Measurements from ENCODE around the gene MBNL1.
A peak's percentile ranks its signal among the peaks of the same experiment; 100 is the strongest.
"Not testable (repeated sequence)": the region's sequence is repeated elsewhere in the genome, so short reads cannot be mapped to it uniquely, and the experiment has no call there.

Gene MBNL1

DNA sequence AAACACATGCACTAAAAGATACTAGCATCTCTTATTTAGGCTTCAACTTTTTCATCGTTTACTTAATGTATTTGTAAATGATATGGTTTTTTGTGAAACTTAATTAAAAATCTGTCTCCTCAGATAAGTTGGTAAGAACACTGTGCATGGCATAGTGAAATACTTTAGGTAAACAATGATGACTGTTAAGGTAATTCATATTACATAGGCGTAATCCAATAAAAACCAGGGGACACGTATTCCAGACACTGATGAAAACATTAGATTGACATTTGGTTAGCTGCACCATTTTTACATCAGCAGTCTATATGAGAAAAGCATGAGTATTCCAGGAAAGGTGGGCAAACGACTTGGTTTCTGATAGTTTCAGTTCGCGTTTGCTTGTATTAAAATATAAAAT, 170.0 kb downstream of the MBNL1 start:
- H3K27ac ChIP-seq (ENCODE audit: low read depth, low read length), result no peak overlapping the region
- H3K4me1 ChIP-seq (ENCODE audit: control insufficient read depth in 5 of 5, insufficient read depth in 5 of 5, low read length in 5 of 5), result peaks cover 2 to 31% (median 27%) of the 10 kb centered on the region in 5 donors
- peaks cover 5 to 10% (median 6%) of the 10 kb centered on the region in 5 donors for H3K36me3 ChIP-seq (ENCODE audit: control insufficient read depth in 5 of 5, insufficient read depth in 5 of 5, low read length in 5 of 5)
- peaks cover 0 to 7% (median 0%) of the 10 kb centered on the region in 5 donors for H3K9me3 ChIP-seq (ENCODE audit: control insufficient read depth in 5 of 5, low read length in 5 of 5)
- H3K9ac ChIP-seq (ENCODE audit: low read length in 5 of 5), result no peak overlapping the region
- H3K4me3 ChIP-seq (ENCODE audit: low read depth in 1 of 5, low read length in 5 of 5), result no peak overlapping the region
- H3K27me3 ChIP-seq (ENCODE audit: control insufficient read depth in 5 of 5, insufficient read depth in 4 of 5, low read length in 5 of 5), result no peaks in the 10 kb centered on the region

DNA sequence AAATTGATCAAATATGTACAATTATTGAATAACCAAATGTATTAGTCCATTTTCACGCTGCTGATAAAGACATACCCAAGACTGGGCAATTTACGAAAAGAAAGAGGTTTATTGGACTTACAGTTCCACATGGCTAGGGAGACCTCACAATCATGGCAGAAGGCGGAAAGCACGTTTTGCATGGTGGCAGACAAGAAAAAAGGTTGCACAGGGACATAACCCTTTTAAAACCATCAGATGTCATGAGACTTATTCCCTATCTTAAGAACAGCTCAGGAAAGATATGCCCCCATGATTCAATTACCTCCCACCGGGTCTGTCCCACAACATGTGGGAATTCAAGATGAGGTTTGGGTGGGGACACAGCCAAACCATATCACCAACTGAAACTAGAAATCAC, 171.5 kb downstream of the MBNL1 start:
- not testable (repeated sequence) for H3K27ac ChIP-seq (ENCODE audit: low read depth, low read length)
- H3K4me1 ChIP-seq (ENCODE audit: control insufficient read depth in 5 of 5, insufficient read depth in 5 of 5, low read length in 5 of 5), result peaks cover 2 to 39% (median 32%) of the 10 kb centered on the region in 5 donors

DNA sequence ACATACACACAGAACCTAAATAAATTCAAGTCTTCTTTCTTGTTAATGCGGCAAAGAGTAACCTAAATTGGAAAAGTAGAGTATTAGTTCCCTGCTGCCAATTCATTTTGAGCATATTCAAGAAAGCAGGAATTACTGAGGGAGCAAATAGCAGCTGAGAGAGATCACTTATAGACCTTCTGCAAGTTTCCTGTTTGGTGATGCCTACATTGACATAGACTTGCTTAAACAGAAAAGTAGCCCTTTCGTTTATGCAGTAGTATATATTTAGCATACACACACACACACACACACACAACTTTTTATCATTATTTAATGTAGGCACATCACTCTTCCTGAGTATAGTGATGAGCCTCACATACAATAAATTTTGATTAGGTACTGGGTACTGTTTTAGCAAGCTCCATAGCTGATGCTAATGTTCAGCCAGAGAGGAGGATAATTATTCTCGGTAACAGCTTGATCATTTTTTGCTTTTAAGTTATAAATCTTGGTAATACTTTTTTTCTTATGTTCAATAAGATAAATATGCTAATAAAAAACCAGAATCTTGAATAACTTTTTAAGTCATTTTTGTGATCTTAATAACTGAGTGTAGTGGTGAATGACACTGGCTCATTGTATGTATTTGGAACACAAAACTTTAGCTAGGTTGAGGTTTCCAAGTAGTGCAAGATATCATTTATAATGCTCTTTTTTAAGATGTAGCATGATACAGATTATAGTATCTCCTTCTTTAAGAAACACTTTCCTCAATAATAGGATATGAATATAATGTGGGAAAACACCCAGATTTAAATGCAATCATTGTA, 174.7 kb downstream of the MBNL1 start:
- Histone ChIP-seq H3K4me3 (ENCODE audit: low read depth in 1 of 5, low read length in 5 of 5) (no peak overlapping the region), H3K27ac (ENCODE audit: low read depth, low read length) (no peak overlapping the region)

More for the DNA sequence above, 171.5 kb downstream of the MBNL1 start:
- not testable (repeated sequence) for H3K4me3 ChIP-seq (ENCODE audit: low read depth in 1 of 5, low read length in 5 of 5); H3K9ac ChIP-seq (ENCODE audit: low read length in 5 of 5); H3K9me3 ChIP-seq (ENCODE audit: control insufficient read depth in 5 of 5, low read length in 5 of 5); H3K36me3 ChIP-seq (ENCODE audit: control insufficient read depth in 5 of 5, insufficient read depth in 5 of 5, low read length in 5 of 5); H3K27me3 ChIP-seq (ENCODE audit: control insufficient read depth in 5 of 5, insufficient read depth in 4 of 5, low read length in 5 of 5)

DNA sequence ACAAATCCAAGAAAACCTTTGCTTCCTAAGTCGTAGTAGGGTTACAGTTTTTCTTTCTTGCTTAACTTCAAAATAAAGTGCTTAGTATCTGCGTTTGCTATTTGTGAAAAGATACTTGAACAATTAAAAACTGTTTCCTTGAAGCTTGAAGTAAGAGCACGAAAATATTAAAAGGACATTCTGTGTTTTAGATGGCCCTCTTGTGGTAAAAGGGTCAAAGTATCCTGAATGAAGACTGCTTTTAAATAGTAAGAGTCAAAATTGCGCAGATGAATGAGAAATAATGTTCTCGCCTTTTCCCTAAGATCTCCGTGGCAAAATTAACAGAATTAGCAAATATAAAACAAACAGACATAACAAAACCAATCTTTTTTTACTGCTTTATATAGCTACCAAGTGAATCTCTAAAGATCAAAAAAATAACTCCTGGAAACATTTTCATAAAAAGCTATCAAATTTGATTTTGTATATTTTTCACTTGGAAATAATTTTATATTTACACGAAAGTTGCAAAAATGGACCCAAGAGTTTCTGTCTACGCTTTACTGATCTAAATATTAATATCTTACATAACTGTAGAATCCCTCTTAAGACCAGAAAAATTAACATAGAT, 175.4 kb downstream of the MBNL1 start:
- Histone ChIP-seq H3K27ac (ENCODE audit: low read depth, low read length) (peak overlapping the region; percentile 20), H3K27me3 (ENCODE audit: control insufficient read depth in 5 of 5, insufficient read depth in 4 of 5, low read length in 5 of 5) (no peaks in the 10 kb centered on the region), H3K4me1 (ENCODE audit: control insufficient read depth in 5 of 5, insufficient read depth in 5 of 5, low read length in 5 of 5) (peaks cover 2 to 44% (median 22%) of the 10 kb centered on the region in 5 donors), H3K9me3 (ENCODE audit: control insufficient read depth in 5 of 5, low read length in 5 of 5) (no peaks in the 10 kb centered on the region), H3K36me3 (ENCODE audit: control insufficient read depth in 5 of 5, insufficient read depth in 5 of 5, low read length in 5 of 5) (peaks cover 4 to 19% (median 11%) of the 10 kb centered on the region in 5 donors), H3K4me3 (ENCODE audit: low read depth in 1 of 5, low read length in 5 of 5) (no peak overlapping the region), H3K9ac (ENCODE audit: low read length in 5 of 5) (peak overlapping the region in 1 of 5 donors; percentile 32)

More for the DNA sequence above, 174.7 kb downstream of the MBNL1 start:
- Histone ChIP-seq H3K9me3 (ENCODE audit: control insufficient read depth in 5 of 5, low read length in 5 of 5) (no peaks in the 10 kb centered on the region), H3K9ac (ENCODE audit: low read length in 5 of 5) (peak overlapping the region in 2 of 5 donors; percentile 1 to 31), H3K4me1 (ENCODE audit: control insufficient read depth in 5 of 5, insufficient read depth in 5 of 5, low read length in 5 of 5) (peaks cover 2 to 37% (median 20%) of the 10 kb centered on the region in 5 donors), H3K36me3 (ENCODE audit: control insufficient read depth in 5 of 5, insufficient read depth in 5 of 5, low read length in 5 of 5) (peaks cover 4 to 19% (median 11%) of the 10 kb centered on the region in 5 donors), H3K27me3 (ENCODE audit: control insufficient read depth in 5 of 5, insufficient read depth in 4 of 5, low read length in 5 of 5) (no peaks in the 10 kb centered on the region)

DNA sequence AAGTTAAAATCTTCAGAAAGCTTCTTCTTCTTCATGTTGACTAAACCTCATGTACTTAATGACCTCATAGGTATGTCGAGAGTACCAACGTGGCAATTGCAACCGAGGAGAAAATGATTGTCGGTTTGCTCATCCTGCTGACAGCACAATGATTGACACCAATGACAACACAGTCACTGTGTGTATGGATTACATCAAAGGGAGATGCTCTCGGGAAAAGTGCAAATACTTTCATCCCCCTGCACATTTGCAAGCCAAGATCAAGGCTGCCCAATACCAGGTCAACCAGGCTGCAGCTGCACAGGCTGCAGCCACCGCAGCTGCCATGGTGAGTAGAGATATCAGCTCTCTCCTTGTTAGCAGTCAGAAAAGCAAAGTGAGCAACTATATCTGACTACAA, 176.5 kb downstream of the MBNL1 start:
- Histone ChIP-seq H3K27ac (ENCODE audit: low read depth, low read length) (peak overlapping the region; percentile 13), H3K4me3 (ENCODE audit: low read depth in 1 of 5, low read length in 5 of 5) (no peak overlapping the region), H3K27me3 (ENCODE audit: control insufficient read depth in 5 of 5, insufficient read depth in 4 of 5, low read length in 5 of 5) (no peaks in the 10 kb centered on the region), H3K9ac (ENCODE audit: low read length in 5 of 5) (peak overlapping the region in 1 of 5 donors; percentile 8), H3K9me3 (ENCODE audit: control insufficient read depth in 5 of 5, low read length in 5 of 5) (no peaks in the 10 kb centered on the region), H3K4me1 (ENCODE audit: control insufficient read depth in 5 of 5, insufficient read depth in 5 of 5, low read length in 5 of 5) (peaks cover 2 to 46% (median 22%) of the 10 kb centered on the region in 5 donors), H3K36me3 (ENCODE audit: control insufficient read depth in 5 of 5, insufficient read depth in 5 of 5, low read length in 5 of 5) (peaks cover 4 to 23% (median 12%) of the 10 kb centered on the region in 5 donors)

DNA sequence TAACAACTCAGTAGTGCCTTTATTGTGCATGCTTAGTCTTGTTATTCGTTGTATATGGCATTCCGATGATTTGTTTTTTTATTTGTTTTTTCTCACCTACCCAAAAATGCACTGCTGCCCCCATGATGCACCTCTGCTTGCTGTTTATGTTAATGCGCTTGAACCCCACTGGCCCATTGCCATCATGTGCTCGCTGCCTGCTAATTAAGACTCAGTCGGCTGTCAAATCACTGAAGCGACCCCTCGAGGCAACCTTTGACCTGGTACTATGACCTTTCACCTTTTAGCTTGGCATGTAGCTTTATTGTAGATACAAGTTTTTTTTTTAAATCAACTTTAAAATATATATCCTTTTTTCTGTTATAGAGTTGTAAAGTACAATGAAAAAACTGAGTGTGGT, 177.8 kb downstream of the MBNL1 start:
- peak overlapping the region in 1 of 5 donors; percentile 62 for H3K9ac ChIP-seq (ENCODE audit: low read length in 5 of 5)
- peaks cover 2 to 46% (median 22%) of the 10 kb centered on the region in 5 donors for H3K4me1 ChIP-seq (ENCODE audit: control insufficient read depth in 5 of 5, insufficient read depth in 5 of 5, low read length in 5 of 5)
- H3K27ac ChIP-seq (ENCODE audit: low read depth, low read length), result peak overlapping the region; percentile 13

DNA sequence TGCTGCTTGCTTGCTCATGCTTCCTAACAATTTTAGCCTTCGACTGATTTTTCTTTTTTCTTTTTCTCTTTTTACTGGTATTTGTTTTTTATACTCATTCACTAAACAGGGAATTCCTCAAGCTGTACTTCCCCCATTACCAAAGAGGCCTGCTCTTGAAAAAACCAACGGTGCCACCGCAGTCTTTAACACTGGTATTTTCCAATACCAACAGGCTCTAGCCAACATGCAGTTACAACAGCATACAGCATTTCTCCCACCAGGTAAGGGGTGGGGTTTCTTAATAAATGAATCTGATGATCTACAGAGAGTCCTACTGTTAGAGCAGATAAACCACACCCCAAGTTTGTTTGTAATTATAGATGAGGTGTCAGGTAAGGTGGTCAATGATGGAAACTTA, 178.8 kb downstream of the MBNL1 start:
- Histone ChIP-seq H3K4me1 (ENCODE audit: control insufficient read depth in 5 of 5, insufficient read depth in 5 of 5, low read length in 5 of 5) (peaks cover 2 to 45% (median 22%) of the 10 kb centered on the region in 5 donors), H3K27ac (ENCODE audit: low read depth, low read length) (peak overlapping the region; percentile 33)

More for the DNA sequence above, 177.8 kb downstream of the MBNL1 start:
- Histone ChIP-seq H3K4me3 (ENCODE audit: low read depth in 1 of 5, low read length in 5 of 5) (no peak overlapping the region), H3K9me3 (ENCODE audit: control insufficient read depth in 5 of 5, low read length in 5 of 5) (no peaks in the 10 kb centered on the region), H3K36me3 (ENCODE audit: control insufficient read depth in 5 of 5, insufficient read depth in 5 of 5, low read length in 5 of 5) (peaks cover 4 to 27% (median 16%) of the 10 kb centered on the region in 5 donors), H3K27me3 (ENCODE audit: control insufficient read depth in 5 of 5, insufficient read depth in 4 of 5, low read length in 5 of 5) (no peaks in the 10 kb centered on the region)

DNA sequence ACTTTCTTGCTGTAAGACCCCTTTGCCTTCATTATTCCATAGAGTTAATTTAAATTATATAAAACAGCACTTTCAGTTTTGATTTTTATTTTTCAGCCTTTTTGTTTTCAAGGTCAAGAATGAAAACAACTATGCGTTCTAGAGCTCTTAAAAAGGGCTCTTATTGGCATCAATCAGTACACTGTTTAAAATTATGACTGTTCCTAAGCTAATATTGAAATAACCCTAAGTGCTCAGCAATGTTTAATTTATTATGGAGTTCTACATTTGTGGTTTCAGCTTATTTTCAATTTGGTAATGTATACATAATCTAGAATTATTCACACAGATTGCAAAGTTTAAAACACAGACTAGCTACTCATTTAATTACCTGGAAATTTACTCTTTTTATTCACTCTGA, 179.4 kb downstream of the MBNL1 start:
- H3K27me3 ChIP-seq (ENCODE audit: control insufficient read depth in 5 of 5, insufficient read depth in 4 of 5, low read length in 5 of 5), result no peaks in the 10 kb centered on the region
- peaks cover 9 to 34% (median 23%) of the 10 kb centered on the region in 5 donors for H3K36me3 ChIP-seq (ENCODE audit: control insufficient read depth in 5 of 5, insufficient read depth in 5 of 5, low read length in 5 of 5)
- H3K4me3 ChIP-seq (ENCODE audit: low read depth in 1 of 5, low read length in 5 of 5), result no peak overlapping the region
- H3K9ac ChIP-seq (ENCODE audit: low read length in 5 of 5), result no peak overlapping the region
- peaks cover 2 to 39% (median 17%) of the 10 kb centered on the region in 5 donors for H3K4me1 ChIP-seq (ENCODE audit: control insufficient read depth in 5 of 5, insufficient read depth in 5 of 5, low read length in 5 of 5)
- no peaks in the 10 kb centered on the region for H3K9me3 ChIP-seq (ENCODE audit: control insufficient read depth in 5 of 5, low read length in 5 of 5)
- no peak overlapping the region for H3K27ac ChIP-seq (ENCODE audit: low read depth, low read length)

More for the DNA sequence above, 178.8 kb downstream of the MBNL1 start:
- Histone ChIP-seq H3K27me3 (ENCODE audit: control insufficient read depth in 5 of 5, insufficient read depth in 4 of 5, low read length in 5 of 5) (no peaks in the 10 kb centered on the region), H3K9ac (ENCODE audit: low read length in 5 of 5) (no peak overlapping the region), H3K9me3 (ENCODE audit: control insufficient read depth in 5 of 5, low read length in 5 of 5) (no peaks in the 10 kb centered on the region), H3K36me3 (ENCODE audit: control insufficient read depth in 5 of 5, insufficient read depth in 5 of 5, low read length in 5 of 5) (peaks cover 8 to 32% (median 20%) of the 10 kb centered on the region in 5 donors), H3K4me3 (ENCODE audit: low read depth in 1 of 5, low read length in 5 of 5) (no peak overlapping the region)

DNA sequence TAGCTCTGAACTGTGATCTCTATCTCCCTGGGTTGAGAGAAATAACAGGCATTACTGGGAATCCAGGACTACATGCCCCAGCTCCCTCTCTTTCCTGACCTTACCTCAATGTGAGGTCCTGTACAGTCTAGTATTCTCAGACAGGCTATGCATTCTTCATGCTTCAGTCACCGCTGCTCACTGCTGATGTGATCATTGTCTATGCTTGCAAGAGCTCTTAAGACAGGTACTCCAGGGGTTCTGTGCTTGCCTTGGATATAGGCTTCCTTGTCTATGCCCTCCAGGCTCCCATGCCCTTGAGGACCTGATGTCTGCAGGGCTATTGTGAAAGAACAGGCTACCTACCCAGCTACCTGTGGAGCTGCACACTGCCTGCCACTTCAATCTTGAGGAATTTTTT, 183.6 kb downstream of the MBNL1 start:
- Histone ChIP-seq H3K9me3 (ENCODE audit: control insufficient read depth in 5 of 5, low read length in 5 of 5) (no peaks in the 10 kb centered on the region), H3K27ac (ENCODE audit: low read depth, low read length) (no peak overlapping the region), H3K4me1 (ENCODE audit: control insufficient read depth in 5 of 5, insufficient read depth in 5 of 5, low read length in 5 of 5) (peaks cover 0 to 19% (median 2%) of the 10 kb centered on the region in 5 donors), H3K4me3 (ENCODE audit: low read depth in 1 of 5, low read length in 5 of 5) (no peak overlapping the region), H3K9ac (ENCODE audit: low read length in 5 of 5) (no peak overlapping the region), H3K36me3 (ENCODE audit: control insufficient read depth in 5 of 5, insufficient read depth in 5 of 5, low read length in 5 of 5) (peaks cover 18 to 34% (median 25%) of the 10 kb centered on the region in 5 donors), H3K27me3 (ENCODE audit: control insufficient read depth in 5 of 5, insufficient read depth in 4 of 5, low read length in 5 of 5) (no peaks in the 10 kb centered on the region)

Data from subcutaneous abdominal adipose tissue (tissue), 5 donors.